Common myeloid progenitor, CD34-positive (primary cell): Measurements from ENCODE around the gene SCN10A.

Experiments used
- CTCF ChIA-PET: fragments of 350-600 bp; sonication (Branson Sonifier 250); formaldehyde crosslinking; loops from one replicate; lab custom pipeline; 2021; ENCODE audit warnings: antibody characterized with exemption; lab: Charles Lee
- POLR2A ChIA-PET: fragments of 350-600 bp; sonication (Branson Sonifier 250); formaldehyde crosslinking; loops from one replicate; lab custom pipeline; 2021; ENCODE audit warnings: antibody characterized with exemption; lab: Charles Lee
- DNase-seq, 3 donors: peaks; one replicate each; pipeline versions ENCODE4 v3.0.0 to v3.0.0-alpha.2; 2013
- H3K27ac ChIP-seq, 2 experiments: 1 replicate in 1 of 2; 2 replicates in 1 of 2; pipeline ENCODE4 v1.7.0; 2013; ENCODE audit warnings: inconsistent platforms in 2 of 2, low read length in 2 of 2, mild to moderate bottlenecking in 2 of 2, low read depth in 1 of 2, moderate library complexity in 1 of 2; ENCODE audit not compliant: severe bottlenecking in 2 of 2, insufficient read depth in 1 of 2, poor library complexity in 1 of 2
- H3K27me3 ChIP-seq, 5 experiments: replicated peaks in 2 of 5; 1 replicate in 3 of 5; 2 replicates in 2 of 5; pipeline versions ENCODE4 v1.6.1 to v1.7.0; 2013; ENCODE audit warnings: low read length in 4 of 5, mild to moderate bottlenecking in 2 of 5, moderate library complexity in 2 of 5, inconsistent platforms in 1 of 5; ENCODE audit not compliant: insufficient read depth in 5 of 5, control insufficient read depth in 4 of 5
- H3K36me3 ChIP-seq, 4 experiments: 1 replicate in 2 of 4; 2 replicates in 2 of 4; pipeline versions ENCODE4 v1.6.1 to v1.7.0; 2013; ENCODE audit warnings: low read length in 3 of 4, control low read depth in 1 of 4, mild to moderate bottlenecking in 1 of 4; ENCODE audit not compliant: control insufficient read depth in 4 of 4, insufficient read depth in 4 of 4
- H3K4me1 ChIP-seq, 4 experiments: 1 replicate in 3 of 4; 2 replicates in 1 of 4; pipeline versions ENCODE4 v1.6.1 to v1.7.1; 2013; ENCODE audit warnings: low read length in 3 of 4, mild to moderate bottlenecking in 3 of 4, control low read depth in 1 of 4, inconsistent platforms in 1 of 4, moderate library complexity in 1 of 4; ENCODE audit not compliant: control insufficient read depth in 4 of 4, insufficient read depth in 4 of 4; ENCODE audit errors: control extremely low read depth in 1 of 4
- H3K4me3 ChIP-seq, 7 experiments: 1 replicate in 4 of 7; 2 replicates in 3 of 7; pipeline versions ENCODE4 v1.5.1 to v1.7.0; 2013; ENCODE audit warnings: mild to moderate bottlenecking in 7 of 7, low read length in 6 of 7, moderate library complexity in 6 of 7, inconsistent platforms in 2 of 7, low read depth in 2 of 7, control low read depth in 1 of 7; ENCODE audit not compliant: insufficient read depth in 4 of 7, control insufficient read depth in 1 of 7; ENCODE audit errors: extremely low read depth in 1 of 7
- H3K9me3 ChIP-seq, 5 experiments: 1 replicate in 4 of 5; 2 replicates in 1 of 5; pipeline versions ENCODE4 v1.6.1 to v1.7.1; 2013; ENCODE audit warnings: low read length in 4 of 5, mild to moderate bottlenecking in 2 of 5, inconsistent platforms in 1 of 5, low read depth in 1 of 5, moderate library complexity in 1 of 5; ENCODE audit not compliant: control insufficient read depth in 4 of 5, insufficient read depth in 2 of 5; ENCODE audit errors: control extremely low read depth in 1 of 5
- WGBS: methylation state at CpG from one replicate; pipeline ENCODE4 v1.1.5; 2013; ENCODE audit not compliant: insufficient coverage; 5-methylcytosine and 5-hydroxymethylcytosine counted together

The SCN10A gene

GRCh38 chr3:38835939-38836338 is 19.9 kb upstream of the SCN10A start:
- no peak overlapping the region for H3K4me3 ChIP-seq
- H3K36me3 ChIP-seq: no peaks in the 10 kb centered on the region
- CTCF ChIA-PET: interaction anchor here (1.0 to 1.5 kb wide), 2 partner anchors 10 to 97 kb away, joined by 3 to 4 read pairs; no protein-coding TSS in a partner anchor
- H3K9me3 ChIP-seq: no peaks in the 10 kb centered on the region
- WGBS: 100% methylated on average over 2 of the region's 3 CpGs
- H3K27me3 ChIP-seq: no peaks in the 10 kb centered on the region
- POLR2A ChIA-PET: no interaction called here
- peaks cover 4 to 11% (median 9%) of the 10 kb centered on the region in 4 experiments for H3K4me1 ChIP-seq
- no peak overlapping the region for H3K27ac ChIP-seq
- no peak for DNase-seq

- H3K4me1 ChIP-seq: peaks cover 4 to 11% (median 9%) of the 10 kb centered on the region in 4 experiments
- DNase-seq: peak in 1 of 3 donors; percentile 1
- ChIA-PET POLR2A (no interaction called here), CTCF (interaction anchor here (1.4 kb wide), 2 partner anchors 29 to 338 kb away, joined by 3 to 4 read pairs; no protein-coding TSS in a partner anchor)
- H3K36me3 ChIP-seq: no peaks in the 10 kb centered on the region
- H3K27ac ChIP-seq: no peak overlapping the region
- no peaks in the 10 kb centered on the region for H3K27me3 ChIP-seq
- no peaks in the 10 kb centered on the region for H3K9me3 ChIP-seq
- no peak overlapping the region for H3K4me3 ChIP-seq
Observed at GRCh38 chr3:38834717-38835116, 18.7 kb upstream of the SCN10A start.

GRCh38 chr3:38834110-38834509 is 18.1 kb upstream of the SCN10A start:
- Histone ChIP-seq H3K27me3 (no peaks in the 10 kb centered on the region), H3K4me3 (peak overlapping the region in 1 of 7 experiments; percentile 4), H3K36me3 (no peaks in the 10 kb centered on the region), H3K9me3 (no peaks in the 10 kb centered on the region), H3K27ac (no peak overlapping the region), H3K4me1 (peaks cover 4 to 17% (median 12%) of the 10 kb centered on the region in 4 experiments)
- POLR2A ChIA-PET: no interaction called here
- DNase-seq: peak; percentile 28 to 85 (median 73)
- CTCF ChIA-PET: interaction anchor here (1.1 to 2.2 kb wide), 4 partner anchors 9 to 338 kb away, joined by 3 to 5 read pairs (median 4); no protein-coding TSS in a partner anchor
- 4% methylated on average over 7 of the region's 8 CpGs for WGBS

GRCh38 chr3:38829404-38829803 is 13.4 kb upstream of the SCN10A start:
- Histone ChIP-seq H3K27me3 (no peaks in the 10 kb centered on the region), H3K36me3 (no peaks in the 10 kb centered on the region), H3K9me3 (no peaks in the 10 kb centered on the region), H3K4me1 (peaks cover 1 to 15% (median 9%) of the 10 kb centered on the region in 4 experiments), H3K27ac (no peak overlapping the region), H3K4me3 (no peak overlapping the region)
- POLR2A ChIA-PET: no interaction called here
- WGBS: 96% methylated on average over 3 of the region's 6 CpGs
- CTCF ChIA-PET: interaction anchor here (0.6 to 2.5 kb wide), 3 partner anchors 9 to 22 kb away, joined by 3 to 8 read pairs (median 6); no protein-coding TSS in a partner anchor
- DNase-seq: peak in 1 of 3 donors; percentile 1

GRCh38 chr3:38828681-38829080 is 12.7 kb upstream of the SCN10A start:
- ChIA-PET CTCF (interaction anchor here (2.2 to 2.5 kb wide), 2 partner anchors 10 to 15 kb away, joined by 6 to 8 read pairs; no protein-coding TSS in a partner anchor), POLR2A (no interaction called here)
- Histone ChIP-seq H3K4me1 (peaks cover 0 to 10% (median 2%) of the 10 kb centered on the region in 4 experiments), H3K9me3 (no peaks in the 10 kb centered on the region), H3K27me3 (no peaks in the 10 kb centered on the region), H3K4me3 (no peak overlapping the region), H3K36me3 (no peaks in the 10 kb centered on the region), H3K27ac (no peak overlapping the region)
- 100% methylated on average over 4 of the region's 4 CpGs for WGBS
- no peak for DNase-seq

GRCh38 chr3:38827791-38828190 is 11.8 kb upstream of the SCN10A start:
- POLR2A ChIA-PET: no interaction called here

GRCh38 chr3:38826001-38826400 is 10.0 kb upstream of the SCN10A start:
- WGBS: 92% methylated on average over 2 of the region's 2 CpGs
- H3K27me3 ChIP-seq: no peaks in the 10 kb centered on the region
- no peak overlapping the region for H3K4me3 ChIP-seq
- POLR2A ChIA-PET: no interaction called here
- CTCF ChIA-PET: no interaction called here
- peaks cover 0 to 10% (median 5%) of the 10 kb centered on the region in 4 experiments for H3K4me1 ChIP-seq
- no peaks in the 10 kb centered on the region for H3K36me3 ChIP-seq
- no peaks in the 10 kb centered on the region for H3K9me3 ChIP-seq
- DNase-seq: no peak
- H3K27ac ChIP-seq: no peak overlapping the region

More at GRCh38 chr3:38827791-38828190, 11.8 kb upstream of the SCN10A start:
- H3K9me3 ChIP-seq: no peaks in the 10 kb centered on the region
- no peaks in the 10 kb centered on the region for H3K36me3 ChIP-seq
- CTCF ChIA-PET: interaction anchor here (2.2 to 2.5 kb wide), 2 partner anchors 11 to 16 kb away, joined by 6 to 8 read pairs; no protein-coding TSS in a partner anchor
- no peak overlapping the region for H3K27ac ChIP-seq
- H3K4me1 ChIP-seq: peaks cover 0 to 10% (median 2%) of the 10 kb centered on the region in 4 experiments
- no peak overlapping the region for H3K4me3 ChIP-seq
- DNase-seq: no peak
- H3K27me3 ChIP-seq: no peaks in the 10 kb centered on the region
